Cardiac fibroblast (primary cell): ENCODE results near the gene UTY.

Source experiments
- DNase-seq, 2 donors: peaks; one replicate each; pipeline versions ENCODE4 v3.0.0 to v3.0.0-alpha.2; 2010; ENCODE audit warnings: low read depth in 2 of 2
- H3K4me3 ChIP-seq, 2 donors: replicated peaks in 1 of 2; 1 replicate in 1 of 2; 2 replicates in 1 of 2; pipeline ENCODE4 v1.5.1; 2011; ENCODE audit warnings: low read depth in 2 of 2, low read length in 2 of 2, mild to moderate bottlenecking in 2 of 2, moderate library complexity in 1 of 2
- CTCF ChIP-seq: IDR thresholded peaks from one replicate; pipeline ENCODE4 v1.5.1; 2011; ENCODE audit warnings: low read depth, mild to moderate bottlenecking, low read length, inconsistent platforms

UTY gene

GRCh38 chrY:13330651-13331050 is 149.2 kb downstream of the UTY start:
- peak in 1 of 2 donors; percentile 4 for DNase-seq
- TF ChIP-seq CTCF, result no peak
- H3K4me3 ChIP-seq, result no peak overlapping the region

- DNase-seq, result no peak
- TF ChIP-seq CTCF, result no peak
- H3K4me3 ChIP-seq, result no peak overlapping the region
Measured at GRCh38 chrY:13312966-13313365, 166.9 kb downstream of the UTY start.

- no peak overlapping the region for H3K4me3 ChIP-seq
- peak in 1 of 2 donors; percentile 33 for DNase-seq
- TF ChIP-seq CTCF, result no peak
Measured at GRCh38 chrY:13307959-13308358, 171.9 kb downstream of the UTY start.

GRCh38 chrY:13300795-13301194 is 179.0 kb downstream of the UTY start:
- no peak overlapping the region for H3K4me3 ChIP-seq
- DNase-seq, result no peak
- no peak for TF ChIP-seq CTCF

- no peak for TF ChIP-seq CTCF
- DNase-seq, result no peak
- H3K4me3 ChIP-seq, result no peak overlapping the region
Measured at GRCh38 chrY:13299411-13299810, 180.4 kb downstream of the UTY start.

GRCh38 chrY:13296176-13296890 is 183.5 kb downstream of the UTY start:
- H3K4me3 ChIP-seq, result no peak overlapping the region
- no peak for DNase-seq
- no peak for TF ChIP-seq CTCF

GRCh38 chrY:13295026-13295425 is 184.8 kb downstream of the UTY start:
- DNase-seq, result no peak
- no peak overlapping the region for H3K4me3 ChIP-seq
- no peak for TF ChIP-seq CTCF
